Gastroesophageal sphincter (tissue), 3 donors: ENCODE measurements around the gene SPATA19.

Experiments
- POLR2A ChIP-seq, 2 donors: fragments of 450-650 bp; IDR thresholded peaks; one replicate each; pipeline ENCODE4 v1.6.1; 2017; ENCODE audit warnings: antibody characterized with exemption in 2 of 2, mild to moderate bottlenecking in 2 of 2, moderate library complexity in 1 of 2
- POLR2AphosphoS5 ChIP-seq: sonication (generic); formaldehyde crosslinking; IDR thresholded peaks from one replicate; pipeline ENCODE4 v1.6.1; 2017; ENCODE audit warnings: antibody characterized with exemption
- TF ChIP-seq, protein P1 (sequence below), 4 experiments: fragments of 200-600 bp in 2 of 4; fragments of 450-650 bp in 2 of 4; sonication (generic) in 1 of 4; IDR thresholded peaks; one replicate each; pipeline ENCODE4 v1.5.1; 2017 to 2019; ENCODE audit warnings: antibody characterized with exemption in 4 of 4, mild to moderate bottlenecking in 2 of 4, moderate library complexity in 2 of 4

GRCh38 chr11:133819114-133819513 is 26.2 kb downstream of the SPATA19 start:
- TF ChIP-seq POLR2A (IDR thresholded peaks at IDR 0.05) (no peak), POLR2AphosphoS5 (no peak)
- TF ChIP-seq, protein P1, sequence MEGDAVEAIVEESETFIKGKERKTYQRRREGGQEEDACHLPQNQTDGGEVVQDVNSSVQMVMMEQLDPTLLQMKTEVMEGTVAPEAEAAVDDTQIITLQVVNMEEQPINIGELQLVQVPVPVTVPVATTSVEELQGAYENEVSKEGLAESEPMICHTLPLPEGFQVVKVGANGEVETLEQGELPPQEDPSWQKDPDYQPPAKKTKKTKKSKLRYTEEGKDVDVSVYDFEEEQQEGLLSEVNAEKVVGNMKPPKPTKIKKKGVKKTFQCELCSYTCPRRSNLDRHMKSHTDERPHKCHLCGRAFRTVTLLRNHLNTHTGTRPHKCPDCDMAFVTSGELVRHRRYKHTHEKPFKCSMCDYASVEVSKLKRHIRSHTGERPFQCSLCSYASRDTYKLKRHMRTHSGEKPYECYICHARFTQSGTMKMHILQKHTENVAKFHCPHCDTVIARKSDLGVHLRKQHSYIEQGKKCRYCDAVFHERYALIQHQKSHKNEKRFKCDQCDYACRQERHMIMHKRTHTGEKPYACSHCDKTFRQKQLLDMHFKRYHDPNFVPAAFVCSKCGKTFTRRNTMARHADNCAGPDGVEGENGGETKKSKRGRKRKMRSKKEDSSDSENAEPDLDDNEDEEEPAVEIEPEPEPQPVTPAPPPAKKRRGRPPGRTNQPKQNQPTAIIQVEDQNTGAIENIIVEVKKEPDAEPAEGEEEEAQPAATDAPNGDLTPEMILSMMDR (IDR thresholded peaks at IDR 0.05), result no peak
